SK-N-SH (cell line): ENCODE results near the gene PPP3CA.

Experiments used
- CHD2 ChIP-seq: fragments of 150-350 bp; IDR thresholded peaks from 2 replicates; pipeline ENCODE4 v1.6.1; 2018; ENCODE audit warnings: low read length; ENCODE audit not compliant: partially characterized antibody
- CTCF ChIP-seq: fragments of 200-600 bp; sonication (generic); IDR thresholded peaks from 2 replicates; pipeline ENCODE4 v1.6.1; 2017; ENCODE audit warnings: antibody characterized with exemption, mild to moderate bottlenecking, moderate library complexity
- ELF1 ChIP-seq: IDR thresholded peaks from 2 replicates; pipeline ENCODE4 v1.4.0; 2012
- FOXM1 ChIP-seq: IDR thresholded peaks from 2 replicates; pipeline ENCODE4 v1.4.0; 2012; ENCODE audit warnings: low read depth, mild to moderate bottlenecking
- RCOR1 ChIP-seq: fragments of 150-350 bp; IDR thresholded peaks from 2 replicates; pipeline ENCODE4 v1.6.1; 2017; ENCODE audit warnings: antibody characterized with exemption, low read length
- REST ChIP-seq: IDR thresholded peaks from 2 replicates; pipeline ENCODE4 v1.6.1; 2012; ENCODE audit warnings: mild to moderate bottlenecking, low read depth, low read length, moderate library complexity
- TF ChIP-seq, protein P1 (sequence below): IDR thresholded peaks from 2 replicates; pipeline ENCODE4 v1.4.0; 2012; ENCODE audit warnings: low read depth, borderline replicate concordance

DNA sequence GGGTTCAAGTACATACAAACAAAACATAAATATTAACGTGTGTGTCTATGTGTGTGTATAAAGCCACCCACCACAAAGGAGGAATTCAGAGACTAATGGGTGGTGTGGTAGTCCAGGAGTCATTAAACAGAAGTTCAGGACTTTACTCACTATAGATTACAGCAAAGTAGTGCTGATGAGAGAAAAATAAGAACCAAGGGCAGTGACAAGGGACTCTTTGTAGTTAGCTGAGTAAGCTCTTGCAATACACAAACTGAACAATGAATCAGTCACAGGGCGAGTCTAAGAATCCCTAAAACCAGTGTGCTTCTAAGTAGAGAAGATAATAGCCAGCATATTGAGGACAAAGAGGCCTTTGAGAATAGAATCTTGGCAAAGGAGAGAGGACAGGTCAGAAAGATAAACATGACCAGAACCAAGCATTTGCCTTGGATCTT, 232.4 kb downstream of the PPP3CA start:
- TF ChIP-seq FOXM1 (no peak), ELF1 (no peak), RCOR1 (no peak), CTCF (no peak), CHD2 (no peak), REST (0 out of 2 replicates have a peak, but pooled peaks have one; percentile 15)
- TF ChIP-seq, protein P1, sequence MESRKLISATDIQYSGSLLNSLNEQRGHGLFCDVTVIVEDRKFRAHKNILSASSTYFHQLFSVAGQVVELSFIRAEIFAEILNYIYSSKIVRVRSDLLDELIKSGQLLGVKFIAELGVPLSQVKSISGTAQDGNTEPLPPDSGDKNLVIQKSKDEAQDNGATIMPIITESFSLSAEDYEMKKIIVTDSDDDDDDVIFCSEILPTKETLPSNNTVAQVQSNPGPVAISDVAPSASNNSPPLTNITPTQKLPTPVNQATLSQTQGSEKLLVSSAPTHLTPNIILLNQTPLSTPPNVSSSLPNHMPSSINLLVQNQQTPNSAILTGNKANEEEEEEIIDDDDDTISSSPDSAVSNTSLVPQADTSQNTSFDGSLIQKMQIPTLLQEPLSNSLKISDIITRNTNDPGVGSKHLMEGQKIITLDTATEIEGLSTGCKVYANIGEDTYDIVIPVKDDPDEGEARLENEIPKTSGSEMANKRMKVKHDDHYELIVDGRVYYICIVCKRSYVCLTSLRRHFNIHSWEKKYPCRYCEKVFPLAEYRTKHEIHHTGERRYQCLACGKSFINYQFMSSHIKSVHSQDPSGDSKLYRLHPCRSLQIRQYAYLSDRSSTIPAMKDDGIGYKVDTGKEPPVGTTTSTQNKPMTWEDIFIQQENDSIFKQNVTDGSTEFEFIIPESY = no peak
